Calu3 (cell line): Measurements from ENCODE around the gene MACROD2. TPM values are rescaled to one million over a fixed set of nuclear protein-coding genes. Genes with fewer than 3 reads are reported as not detected.

Source experiments
- BruUV-seq: library from RNA; stranded (reverse); fragments of 400-500 nt; replicated peaks from 2 replicates; lab custom pipeline; 2021; lab: Mats Ljungman, UMichigan
- CTCF ChIA-PET: fragments of 300-600 bp; sonication (Branson Sonifier 250); formaldehyde crosslinking; loops from one replicate; lab custom pipeline; 2022; ENCODE audit warnings: antibody characterized with exemption; lab: Charles Lee
- DNase-seq: peaks from one replicate; pipeline ENCODE4 v3.0.0; 2022
- H3K27ac Mint-ChIP-seq: one replicate; pipeline ENCODE4 v1.8.0; 2022; ENCODE audit warnings: mixed read lengths; ENCODE audit not compliant: unreplicated experiment
- H3K27me3 Mint-ChIP-seq: one replicate; pipeline ENCODE4 v1.8.0; 2022; ENCODE audit warnings: mixed read lengths; ENCODE audit not compliant: unreplicated experiment
- H3K36me3 Mint-ChIP-seq: one replicate; pipeline ENCODE4 v1.8.0; 2022; ENCODE audit warnings: mild to moderate bottlenecking, moderate library complexity, mixed read lengths; ENCODE audit not compliant: insufficient read depth, unreplicated experiment
- H3K4me1 Mint-ChIP-seq: one replicate; pipeline ENCODE4 v1.8.0; 2022; ENCODE audit warnings: mild to moderate bottlenecking, low read depth, mixed read lengths; ENCODE audit not compliant: unreplicated experiment
- H3K4me3 Mint-ChIP-seq: one replicate; pipeline ENCODE4 v1.8.0; 2022; ENCODE audit warnings: mild to moderate bottlenecking, low read depth, moderate library complexity, mixed read lengths; ENCODE audit not compliant: unreplicated experiment
- H3K9me3 Mint-ChIP-seq: one replicate; pipeline ENCODE4 v1.8.0; 2022; ENCODE audit warnings: low read depth, mixed read lengths; ENCODE audit not compliant: unreplicated experiment
- CTCF ChIP-seq: fragments of 200-600 bp; IDR thresholded peaks from one replicate; pipeline ENCODE4 v1.8.0; 2022; ENCODE audit warnings: antibody characterized with exemption; ENCODE audit not compliant: unreplicated experiment
- intact Hi-C: fragments of 100-400 bp; cut with micrococcal nuclease; formaldehyde crosslinking; loops from one replicate; pipeline ENCODE4 v1.10.0; 2022; ENCODE audit not compliant: unreplicated experiment
- total RNA-seq: library from RNA; stranded (reverse); gene quantifications from 2 replicates; pipeline ENCODE4 v1.2.3, GENCODE V29; 2022

Gene MACROD2
- total RNA-seq, 1 experiment from 2014 or later, result 29.4 TPM

- no peak for DNase-seq
- CTCF ChIA-PET, result no interaction called here
- Mint-ChIP-seq H3K36me3 (no peaks in the 10 kb centered on the region), H3K27me3 (no peaks in the 10 kb centered on the region), H3K4me3 (no peak overlapping the region), H3K4me1 (no peaks in the 10 kb centered on the region), H3K9me3 (no peaks in the 10 kb centered on the region), H3K27ac (no peak overlapping the region)
- intact Hi-C loops, result no loop called here
- BruUV-seq, result no TSS peak
- no peak for TF ChIP-seq CTCF
Measured at GRCh38 chr20:16050366-16050765, 2055.1 kb downstream of the MACROD2 start.

- intact Hi-C loops, result no loop called here
- Mint-ChIP-seq H3K27me3 (no peaks in the 10 kb centered on the region), H3K27ac (no peak overlapping the region), H3K4me1 (no peaks in the 10 kb centered on the region), H3K36me3 (no peaks in the 10 kb centered on the region), H3K4me3 (no peak overlapping the region), H3K9me3 (no peaks in the 10 kb centered on the region)
- TF ChIP-seq CTCF, result no peak
- no TSS peak for BruUV-seq
- CTCF ChIA-PET, result no interaction called here
- no peak for DNase-seq
Measured at GRCh38 chr20:16051968-16052367, 2056.7 kb downstream of the MACROD2 start.

GRCh38 chr20:16052456-16052855 lies 2057.1 kb downstream of the MACROD2 start:
- CTCF ChIA-PET, result no interaction called here
- H3K9me3 Mint-ChIP-seq, result no peaks in the 10 kb centered on the region
- H3K4me1 Mint-ChIP-seq, result no peaks in the 10 kb centered on the region
- H3K27me3 Mint-ChIP-seq, result no peaks in the 10 kb centered on the region
- no peaks in the 10 kb centered on the region for H3K36me3 Mint-ChIP-seq
- TF ChIP-seq CTCF, result no peak
- intact Hi-C loops, result no loop called here
- BruUV-seq, result no TSS peak
- no peak for DNase-seq
- no peak overlapping the region for H3K27ac Mint-ChIP-seq
- no peak overlapping the region for H3K4me3 Mint-ChIP-seq

GRCh38 chr20:16054985-16055384 lies 2059.7 kb downstream of the MACROD2 start:
- Mint-ChIP-seq H3K4me1 (no peaks in the 10 kb centered on the region), H3K27ac (no peak overlapping the region), H3K27me3 (no peaks in the 10 kb centered on the region), H3K9me3 (no peaks in the 10 kb centered on the region), H3K36me3 (no peaks in the 10 kb centered on the region), H3K4me3 (no peak overlapping the region)
- no TSS peak for BruUV-seq
- no peak for DNase-seq
- TF ChIP-seq CTCF, result no peak
- intact Hi-C loops, result no loop called here
- CTCF ChIA-PET, result no interaction called here
